GM12891 (cell line): ENCODE data around the gene NUDT13.

ENCODE experiments used
- PAX5 ChIP-seq: IDR thresholded peaks from 2 replicates; pipeline ENCODE4 v1.6.1; 2011; ENCODE audit warnings: low read length, moderate library complexity, mild to moderate bottlenecking; ENCODE audit not compliant: insufficient read depth, severe bottlenecking
- POLR2A ChIP-seq: IDR thresholded peaks from 2 replicates; pipeline ENCODE4 v1.6.1; 2011; ENCODE audit warnings: low read depth, low read length, control low read depth
- POLR2AphosphoS5 ChIP-seq: IDR thresholded peaks from 2 replicates; pipeline ENCODE4 v1.6.1; 2011; ENCODE audit warnings: low read depth, low read length, control low read depth
- POU2F2 ChIP-seq: IDR thresholded peaks from 2 replicates; pipeline ENCODE4 v1.6.1; 2011; ENCODE audit warnings: low read depth, mild to moderate bottlenecking, control low read depth, low read length, moderate library complexity
- SPI1 ChIP-seq: IDR thresholded peaks from 2 replicates; pipeline ENCODE4 v1.6.1; 2011; ENCODE audit warnings: low read depth, low read length, control low read depth
- TAF1 ChIP-seq: IDR thresholded peaks from 2 replicates; pipeline ENCODE4 v1.6.1; 2011; ENCODE audit warnings: low read depth, low read length, control low read depth

GRCh38 chr10:73163096-73163495 is 52.8 kb downstream of the NUDT13 start:
- TF ChIP-seq POLR2AphosphoS5 (no peak), POLR2A (no peak), TAF1 (no peak), SPI1 (no peak), POU2F2 (no peak), PAX5 (no peak)
